ENCODE results near the gene CT55.
"Not testable (repeated sequence)": the region's sequence is repeated elsewhere in the genome, so short reads cannot be mapped to it uniquely, and the experiment has no call there.

- peak; percentile 58 for TF ChIP-seq CTCF (IDR thresholded peaks at IDR 0.05)
- not testable (repeated sequence) for TF ChIP-seq ZFX (IDR thresholded peaks at IDR 0.05; ENCODE audit: borderline replicate concordance)
These were observed 35.2 kb upstream of the CT55 start for GRCh38 chrX:135206427-135206826.

Data from 22Rv1 (cell line).